HEK293 (cell line): Measurements from ENCODE around the gene SLC22A31.

Experiments used
- CTCF ChIA-PET: fragments of 350-600 bp; formaldehyde crosslinking; extraction: SDS; loops from one replicate; lab custom pipeline; 2021; ENCODE audit warnings: antibody characterized with exemption; lab: Yijun Ruan, JAX
- POLR2A ChIA-PET: fragments of 300-600 bp; formaldehyde crosslinking; extraction: SDS; loops from one replicate; lab custom pipeline; 2020; ENCODE audit warnings: antibody characterized with exemption, inconsistent platforms; lab: Yijun Ruan, JAX
- H3K27ac ChIP-seq: fragments of 200-500 bp; sonication (Bioruptor generic); 2 replicates; pipeline ENCODE4 v1.5.1; 2014; ENCODE audit warnings: low read depth, low read length, control low read depth, inconsistent platforms; ENCODE audit errors: extremely low read depth
- H3K36me3 ChIP-seq, 2 experiments: fragments of 200-500 bp in 1 of 2; sonication (Bioruptor generic) in 1 of 2; 1 replicate in 1 of 2; 2 replicates in 1 of 2; pipeline ENCODE4 v1.5.1; 2014 to 2017; ENCODE audit warnings: inconsistent platforms in 2 of 2, low read length in 2 of 2; ENCODE audit not compliant: control insufficient read depth in 2 of 2, insufficient read depth in 1 of 2
- H3K4me1 ChIP-seq: fragments of 200-500 bp; sonication (Bioruptor generic); 2 replicates; pipeline ENCODE4 v1.5.1; 2014; ENCODE audit warnings: mild to moderate bottlenecking, low read length, inconsistent platforms; ENCODE audit not compliant: control insufficient read depth, insufficient read depth
- H3K4me3 ChIP-seq: 2 replicates; pipeline ENCODE4 v1.5.1; 2011; ENCODE audit warnings: low read depth, mild to moderate bottlenecking, control low read depth, low read length, moderate library complexity
- H3K9me3 ChIP-seq: fragments of 200-500 bp; sonication (Bioruptor generic); 2 replicates; pipeline ENCODE4 v1.5.1; 2014; ENCODE audit warnings: low read depth, low read length, inconsistent platforms; ENCODE audit not compliant: control insufficient read depth, insufficient read depth
- BCL11A ChIP-seq: fragments of 450-650 bp; formaldehyde crosslinking; IDR thresholded peaks from 2 replicates; pipeline ENCODE4 v1.5.1; 2016; ENCODE audit warnings: low read depth, missing biosample characterization, missing genetic modification characterization
- FEZF1 ChIP-seq: fragments of 450-650 bp; formaldehyde crosslinking; IDR thresholded peaks from 2 replicates; pipeline ENCODE4 v1.5.1; 2016; ENCODE audit warnings: missing biosample characterization, missing genetic modification characterization
- KLF1 ChIP-seq: fragments of 450-650 bp; formaldehyde crosslinking; IDR thresholded peaks from 2 replicates; pipeline ENCODE4 v1.5.1; 2016; ENCODE audit warnings: missing biosample characterization, missing genetic modification characterization
- KLF16 ChIP-seq: fragments of 450-650 bp; formaldehyde crosslinking; IDR thresholded peaks from 2 replicates; pipeline ENCODE4 v1.5.1; 2017; ENCODE audit warnings: missing biosample characterization, missing genetic modification characterization
- SP3 ChIP-seq: fragments of 450-650 bp; formaldehyde crosslinking; IDR thresholded peaks from 2 replicates; pipeline ENCODE4 v1.5.1; 2016; ENCODE audit warnings: missing biosample characterization, missing genetic modification characterization
- SP7 ChIP-seq: fragments of 450-650 bp; formaldehyde crosslinking; IDR thresholded peaks from 2 replicates; pipeline ENCODE4 v1.5.1; 2016; ENCODE audit warnings: missing biosample characterization, missing genetic modification characterization
- YY2 ChIP-seq: fragments of 450-650 bp; formaldehyde crosslinking; IDR thresholded peaks from 2 replicates; pipeline ENCODE4 v1.5.1; 2016; ENCODE audit warnings: missing biosample characterization, missing genetic modification characterization
- ZBTB21 ChIP-seq: fragments of 450-650 bp; formaldehyde crosslinking; IDR thresholded peaks from 2 replicates; pipeline ENCODE4 v1.5.1; 2017; ENCODE audit warnings: missing biosample characterization, missing genetic modification characterization
- ZEB2 ChIP-seq: fragments of 450-650 bp; formaldehyde crosslinking; IDR thresholded peaks from 2 replicates; pipeline ENCODE4 v1.5.1; 2016; ENCODE audit warnings: missing biosample characterization, missing genetic modification characterization
- ZNF2 ChIP-seq: fragments of 450-650 bp; formaldehyde crosslinking; IDR thresholded peaks from 2 replicates; pipeline ENCODE4 v1.5.1; 2016; ENCODE audit warnings: missing biosample characterization, missing genetic modification characterization
- ZNF335 ChIP-seq: fragments of 450-650 bp; formaldehyde crosslinking; conservative IDR thresholded peaks from 2 replicates; pipeline ENCODE4 v1.5.1; 2016; ENCODE audit warnings: missing biosample characterization, missing genetic modification characterization
- ZNF366 ChIP-seq: fragments of 450-650 bp; formaldehyde crosslinking; conservative IDR thresholded peaks from 2 replicates; pipeline ENCODE4 v1.5.1; 2016; ENCODE audit warnings: missing biosample characterization, missing genetic modification characterization
- ZNF48 ChIP-seq: fragments of 450-650 bp; formaldehyde crosslinking; IDR thresholded peaks from 2 replicates; pipeline ENCODE4 v1.5.1; 2016; ENCODE audit warnings: missing biosample characterization, missing genetic modification characterization
- ZNF600 ChIP-seq: fragments of 450-650 bp; formaldehyde crosslinking; IDR thresholded peaks from 2 replicates; pipeline ENCODE4 v1.5.1; 2016; ENCODE audit warnings: missing biosample characterization, missing genetic modification characterization
- ZNF624 ChIP-seq: fragments of 450-650 bp; formaldehyde crosslinking; IDR thresholded peaks from 2 replicates; pipeline ENCODE4 v1.5.1; 2017; ENCODE audit warnings: missing biosample characterization, missing genetic modification characterization
- ZNF629 ChIP-seq: fragments of 450-650 bp; formaldehyde crosslinking; IDR thresholded peaks from 2 replicates; pipeline ENCODE4 v1.5.1; 2017; ENCODE audit warnings: missing biosample characterization, missing genetic modification characterization
- ZNF785 ChIP-seq: fragments of 450-650 bp; formaldehyde crosslinking; IDR thresholded peaks from 2 replicates; pipeline ENCODE4 v1.5.1; 2016; ENCODE audit warnings: missing biosample characterization, missing genetic modification characterization
- TF ChIP-seq, protein P1 (sequence below): fragments of 450-650 bp; formaldehyde crosslinking; IDR thresholded peaks from 2 replicates; pipeline ENCODE4 v1.5.1; 2016; ENCODE audit warnings: missing biosample characterization, missing genetic modification characterization
- TF ChIP-seq, protein P2 (sequence below): fragments of 450-650 bp; formaldehyde crosslinking; IDR thresholded peaks from 2 replicates; pipeline ENCODE4 v1.5.1; 2016; ENCODE audit warnings: missing biosample characterization, missing genetic modification characterization
- TF ChIP-seq, protein P3 (sequence below): fragments of 450-650 bp; formaldehyde crosslinking; IDR thresholded peaks from 2 replicates; pipeline ENCODE4 v1.5.1; 2016; ENCODE audit warnings: missing biosample characterization, missing genetic modification characterization

SLC22A31 gene

DNA sequence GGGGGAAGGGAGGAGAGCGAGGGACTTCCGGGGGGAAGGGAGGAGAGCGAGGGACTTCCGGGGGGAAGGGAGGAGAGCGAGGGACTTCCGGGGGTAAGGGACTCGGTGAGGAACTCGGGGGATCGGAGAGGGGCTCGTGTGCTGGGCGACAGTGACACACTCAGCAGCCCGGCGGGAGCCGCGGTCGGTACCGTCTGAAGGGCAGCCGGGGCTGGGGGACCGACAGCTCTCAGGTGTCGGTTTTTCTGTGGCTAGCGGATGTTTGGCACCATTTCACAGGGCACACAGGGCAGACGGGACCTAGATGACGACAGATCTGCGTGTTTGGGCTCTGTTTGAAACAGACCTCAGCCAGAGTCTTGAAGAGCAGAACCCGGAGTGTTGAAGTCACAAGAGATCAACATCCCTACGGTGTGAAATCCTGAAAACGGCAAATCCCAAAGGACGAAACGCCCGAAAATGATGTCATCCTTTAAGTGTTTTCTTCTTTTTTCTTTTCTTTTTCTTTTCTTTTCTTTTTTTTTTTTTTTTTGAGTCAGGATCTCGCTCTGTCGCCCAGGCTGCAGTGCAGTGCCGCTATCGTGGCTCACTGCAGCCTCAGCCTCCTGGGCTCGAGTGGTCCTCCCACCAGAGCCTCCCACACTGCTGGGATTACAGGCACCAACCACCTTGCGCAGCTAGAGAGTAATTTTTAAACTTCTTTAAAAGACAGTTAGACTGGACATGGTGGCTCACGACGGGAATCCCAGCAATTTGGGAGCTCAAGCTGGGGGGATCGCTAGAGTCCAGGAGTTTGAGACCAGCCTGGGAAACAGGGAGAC lies 41.1 kb upstream of the SLC22A31 start (continued):
- TF ChIP-seq, protein P1, sequence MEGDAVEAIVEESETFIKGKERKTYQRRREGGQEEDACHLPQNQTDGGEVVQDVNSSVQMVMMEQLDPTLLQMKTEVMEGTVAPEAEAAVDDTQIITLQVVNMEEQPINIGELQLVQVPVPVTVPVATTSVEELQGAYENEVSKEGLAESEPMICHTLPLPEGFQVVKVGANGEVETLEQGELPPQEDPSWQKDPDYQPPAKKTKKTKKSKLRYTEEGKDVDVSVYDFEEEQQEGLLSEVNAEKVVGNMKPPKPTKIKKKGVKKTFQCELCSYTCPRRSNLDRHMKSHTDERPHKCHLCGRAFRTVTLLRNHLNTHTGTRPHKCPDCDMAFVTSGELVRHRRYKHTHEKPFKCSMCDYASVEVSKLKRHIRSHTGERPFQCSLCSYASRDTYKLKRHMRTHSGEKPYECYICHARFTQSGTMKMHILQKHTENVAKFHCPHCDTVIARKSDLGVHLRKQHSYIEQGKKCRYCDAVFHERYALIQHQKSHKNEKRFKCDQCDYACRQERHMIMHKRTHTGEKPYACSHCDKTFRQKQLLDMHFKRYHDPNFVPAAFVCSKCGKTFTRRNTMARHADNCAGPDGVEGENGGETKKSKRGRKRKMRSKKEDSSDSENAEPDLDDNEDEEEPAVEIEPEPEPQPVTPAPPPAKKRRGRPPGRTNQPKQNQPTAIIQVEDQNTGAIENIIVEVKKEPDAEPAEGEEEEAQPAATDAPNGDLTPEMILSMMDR: no peak
- peak; percentile 56 for TF ChIP-seq KLF16 (tag by site-specific recombination)
- no peak for TF ChIP-seq FEZF1 (tag by site-specific recombination)
- peak; percentile 17; the same call in 1 of the 2 replicates for TF ChIP-seq ZEB2 (tag by site-specific recombination)
- no peak for TF ChIP-seq ZNF624 (tag by site-specific recombination)

DNA sequence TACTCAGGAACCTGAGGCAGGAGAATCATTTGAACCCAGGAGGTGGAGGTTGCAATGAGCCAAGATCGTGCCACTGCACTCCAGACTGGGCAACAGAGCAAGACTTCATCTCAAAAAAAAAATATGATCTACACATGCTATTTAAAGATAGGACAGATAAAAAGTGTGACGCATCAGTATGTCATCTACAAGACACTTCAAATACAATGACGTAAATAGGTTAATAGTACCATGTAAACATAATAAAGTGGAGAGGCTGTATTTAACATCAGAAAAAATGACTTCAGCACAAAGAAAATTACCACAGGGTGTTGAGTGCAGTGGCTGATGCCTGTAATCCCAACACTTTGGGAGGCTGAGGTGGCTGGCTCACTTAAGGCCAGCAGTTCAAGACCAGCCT lies 37.4 kb upstream of the SLC22A31 start:
- CTCF ChIA-PET: no interaction called here
- H3K36me3 ChIP-seq: peaks cover 0 to 17% of the 10 kb centered on the region in 2 experiments; a peak in 1 of 3 replicates
- TF ChIP-seq ZNF48 (tag by site-specific recombination): no peak
- TF ChIP-seq ZNF629 (tag by site-specific recombination): peak; percentile 90
- no peak for TF ChIP-seq ZNF785 (tag by site-specific recombination)
- TF ChIP-seq ZNF366 (tag by site-specific recombination): peak; percentile 66
- peak; percentile 32; the same call in 1 of the 2 replicates for TF ChIP-seq ZNF335 (tag by site-specific recombination)
- TF ChIP-seq, protein P2, sequence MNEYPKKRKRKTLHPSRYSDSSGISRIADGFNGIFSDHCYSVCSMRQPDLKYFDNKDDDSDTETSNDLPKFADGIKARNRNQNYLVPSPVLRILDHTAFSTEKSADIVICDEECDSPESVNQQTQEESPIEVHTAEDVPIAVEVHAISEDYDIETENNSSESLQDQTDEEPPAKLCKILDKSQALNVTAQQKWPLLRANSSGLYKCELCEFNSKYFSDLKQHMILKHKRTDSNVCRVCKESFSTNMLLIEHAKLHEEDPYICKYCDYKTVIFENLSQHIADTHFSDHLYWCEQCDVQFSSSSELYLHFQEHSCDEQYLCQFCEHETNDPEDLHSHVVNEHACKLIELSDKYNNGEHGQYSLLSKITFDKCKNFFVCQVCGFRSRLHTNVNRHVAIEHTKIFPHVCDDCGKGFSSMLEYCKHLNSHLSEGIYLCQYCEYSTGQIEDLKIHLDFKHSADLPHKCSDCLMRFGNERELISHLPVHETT: no peak
- 0 out of 2 replicates have a peak, but pooled peaks have one; percentile 19 for TF ChIP-seq SP3 (tag by site-specific recombination)
- TF ChIP-seq, protein P3, sequence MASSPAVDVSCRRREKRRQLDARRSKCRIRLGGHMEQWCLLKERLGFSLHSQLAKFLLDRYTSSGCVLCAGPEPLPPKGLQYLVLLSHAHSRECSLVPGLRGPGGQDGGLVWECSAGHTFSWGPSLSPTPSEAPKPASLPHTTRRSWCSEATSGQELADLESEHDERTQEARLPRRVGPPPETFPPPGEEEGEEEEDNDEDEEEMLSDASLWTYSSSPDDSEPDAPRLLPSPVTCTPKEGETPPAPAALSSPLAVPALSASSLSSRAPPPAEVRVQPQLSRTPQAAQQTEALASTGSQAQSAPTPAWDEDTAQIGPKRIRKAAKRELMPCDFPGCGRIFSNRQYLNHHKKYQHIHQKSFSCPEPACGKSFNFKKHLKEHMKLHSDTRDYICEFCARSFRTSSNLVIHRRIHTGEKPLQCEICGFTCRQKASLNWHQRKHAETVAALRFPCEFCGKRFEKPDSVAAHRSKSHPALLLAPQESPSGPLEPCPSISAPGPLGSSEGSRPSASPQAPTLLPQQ (tag by site-specific recombination): peak; percentile 45; the same call in 1 of the 2 replicates
- TF ChIP-seq ZNF2 (tag by site-specific recombination): no peak
- no peak for TF ChIP-seq KLF1 (tag by site-specific recombination)
- TF ChIP-seq YY2 (tag by site-specific recombination): 0 out of 2 replicates have a peak, but pooled peaks have one; percentile 10
- peak; percentile 48; the same call in 1 of the 2 replicates for TF ChIP-seq BCL11A (tag by site-specific recombination)
- no peak for TF ChIP-seq ZNF600 (tag by site-specific recombination)
- TF ChIP-seq SP7 (tag by site-specific recombination): peak; percentile 60
- peak; percentile 77 for TF ChIP-seq ZBTB21
- POLR2A ChIA-PET: no interaction called here
- peaks cover 2% of the 10 kb centered on the region; the same call in 1 of the 2 replicates for H3K4me1 ChIP-seq
- no peak overlapping the region for H3K4me3 ChIP-seq
- no peak overlapping the region for H3K27ac ChIP-seq
- H3K9me3 ChIP-seq: no peaks in the 10 kb centered on the region
